ENCODE results near the gene WAPL. TPM values are rescaled to one million over a fixed set of nuclear protein-coding genes. Genes with fewer than 3 reads are reported as not detected.

Gene WAPL
- total and polyA plus RNA-seq, 2 of the 4 experiments (the other 2 are of a cell fraction), result 11.5 to 31.7 TPM

- dilution Hi-C loops (cut with HindIII; ENCODE audit: low sequenced_read_pairs, unreplicated experiment) (no loop called here), in situ Hi-C loops (cut with MboI; ENCODE audit: low sequenced_read_pairs) (loop anchor here (25.0 kb wide), 1 partner anchor 378 kb away; no protein-coding TSS in a partner anchor), intact Hi-C loops (cut with micrococcal nuclease) (no loop called here)
- H2BK20ac ChIP-seq (ENCODE audit: low read depth, low read length), result no peak overlapping the region
- ChIA-PET POLR2A (ENCODE audit: unreplicated experiment) (no interaction called here), CTCF (interaction anchor here (0.6 kb wide), 1 partner anchor 116 kb away, joined by 3 read pairs; no protein-coding TSS in a partner anchor)
- H2BK15ac ChIP-seq (ENCODE audit: low read depth, low read length), result no peak overlapping the region
- no peak for DNase-seq
- ATAC-seq (ENCODE audit: low read depth), result no peak
- no TSS peak for BruUV-seq (replicated peaks)
- no peak overlapping the region for H2BK120ac ChIP-seq (ENCODE audit: low read depth, low read length)
- no peak overlapping the region for H3K23ac ChIP-seq (ENCODE audit: low read depth, low read length)
- no peak overlapping the region for H3K4me3 ChIP-seq (ENCODE audit: insufficient read depth, low read depth, low read length)
- no peak overlapping the region for H3K14ac ChIP-seq (replicated peaks; ENCODE audit: low read depth, low read length)
- H3K4me1 ChIP-seq (ENCODE audit: control insufficient read depth, insufficient read depth, low read length), result peaks cover 3% of the 10 kb centered on the region; the same call in 1 of the 2 replicates
- H3K27me3 ChIP-seq (ENCODE audit: control insufficient read depth, insufficient read depth, low read length), result no peaks in the 10 kb centered on the region
- H3K9me1 ChIP-seq (ENCODE audit: insufficient read depth, low read length), result peaks cover 9% of the 10 kb centered on the region; the same call in 1 of the 2 replicates
- no peak overlapping the region for H4K5ac ChIP-seq (ENCODE audit: low read depth, low read length)
- H3K4me2 ChIP-seq (ENCODE audit: low read depth, low read length), result no peak overlapping the region
- H2BK5ac ChIP-seq (ENCODE audit: low read depth, low read length, poor library complexity, severe bottlenecking), result no peak overlapping the region
- H3K18ac ChIP-seq (ENCODE audit: low read depth, low read length), result no peak overlapping the region
- H3K27ac ChIP-seq (ENCODE audit: insufficient read depth, low read length), result no peak overlapping the region
- no peak overlapping the region for H2AK5ac ChIP-seq (ENCODE audit: low read depth, low read length)
- no peak overlapping the region for H3K9ac ChIP-seq (ENCODE audit: low read depth, low read length)
- no peak overlapping the region for H3K56ac ChIP-seq (ENCODE audit: extremely low read depth, insufficient read depth, low read length)
- peaks cover 20% of the 10 kb centered on the region for H3K36me3 ChIP-seq (ENCODE audit: control insufficient read depth, insufficient read depth, low read length)
- H3K4ac ChIP-seq (ENCODE audit: low read depth, low read length), result no peak overlapping the region
- no peak overlapping the region for H4K91ac ChIP-seq (ENCODE audit: insufficient read depth, low read depth, low read length)
- TF ChIP-seq CTCF (conservative IDR thresholded peaks at IDR 0.05; ENCODE audit: low read depth, low read length) (no peak), POLR2A (IDR thresholded peaks at IDR 0.05; ENCODE audit: low read depth, low read length) (no peak), NFE2L2 (IDR thresholded peaks at IDR 0.05; ENCODE audit: low read depth, low read length) (no peak), MAZ (IDR thresholded peaks at IDR 0.05; ENCODE audit: borderline replicate concordance, low read depth, low read length) (no peak), SMC3 (IDR thresholded peaks at IDR 0.05; ENCODE audit: low read depth, low read length) (no peak), FOS (IDR thresholded peaks at IDR 0.05; ENCODE audit: low read depth, low read length) (no peak), BHLHE40 (IDR thresholded peaks at IDR 0.05; ENCODE audit: low read depth, low read length) (no peak), ELK1 (IDR thresholded peaks at IDR 0.05; ENCODE audit: borderline replicate concordance, low read depth, low read length) (no peak), MAFK (IDR thresholded peaks at IDR 0.05; ENCODE audit: low read depth, low read length) (no peak), RCOR1 (IDR thresholded peaks at IDR 0.05; ENCODE audit: insufficient replicate concordance, low read length) (no peak), RFX5 (IDR thresholded peaks at IDR 0.05; ENCODE audit: low read depth, low read length) (no peak)
- H4K8ac ChIP-seq (ENCODE audit: low read depth in 2 of 2, low read length in 2 of 2), result no peak overlapping the region
- WGBS, 2 experiments (ENCODE audit: extremely low coverage in 2 of 2, insufficient read length in 1 of 2), result 100% methylated on average over 1 of the region's 3 CpGs; no CpG with 5 or more reads in 1 of the 2 experiments
- peaks cover 24 to 46% of the 10 kb centered on the region in 2 experiments for H3K79me1 ChIP-seq (ENCODE audit: low read depth in 1 of 2, low read length in 2 of 2)
- H4K20me1 ChIP-seq (ENCODE audit: insufficient read depth, low read length), result peaks cover 63% of the 10 kb centered on the region
- no peaks in the 10 kb centered on the region for H3K9me3 ChIP-seq (ENCODE audit: control insufficient read depth, insufficient read depth, low read length)
- H2AK9ac ChIP-seq (replicated peaks; ENCODE audit: low read depth, low read length, poor library complexity), result no peak overlapping the region
- H2AFZ ChIP-seq (replicated peaks; ENCODE audit: low read length, poor library complexity), result no peak overlapping the region
Measured at GRCh38 chr10:86509145-86509544, 12.4 kb downstream of the WAPL start.

Measured in IMR-90 (cell line).